Measurements from ENCODE around the gene RGS9BP. TPM values are rescaled to one million over a fixed set of nuclear protein-coding genes. Genes with fewer than 3 reads are reported as not detected.

RGS9BP gene
- total RNA-seq, 1 donor from 2014 or later: 0.18 TPM

GRCh38 chr19:32674931-32675719 lies 523 bp upstream of the RGS9BP start, which contains the start of gene ANKRD27:
Gene ANKRD27, minus strand, starts transcription at chr19:32675180. Its CDS starts 16,165 bp downstream, at chr19:32659015.
- peak within 1 kb of the TSS; percentile 93 for H3K4me2 ChIP-seq (ENCODE audit: low read length)
- no peak for FAIRE-seq
- H4K20me1 ChIP-seq (ENCODE audit: insufficient read depth, low read length): peaks cover 40% of the 10 kb centered on the region

GRCh38 chr19:32676186-32676894 lies 692 bp downstream of the RGS9BP start:
- peaks cover 24% of the 10 kb centered on the region for H3K27me3 ChIP-seq (ENCODE audit: insufficient read depth, low read length)
- Mint-ChIP-seq H3K27me3 (ENCODE audit: low read depth, unreplicated experiment) (peaks cover 16% of the 10 kb centered on the region), H3K4me3 (ENCODE audit: unreplicated experiment) (no peak overlapping the region), H3K4me1 (ENCODE audit: low read depth, unreplicated experiment) (peaks cover 19% of the 10 kb centered on the region), H3K36me3 (ENCODE audit: low read depth, unreplicated experiment) (peaks cover 5% of the 10 kb centered on the region), H3K9me3 (ENCODE audit: unreplicated experiment) (no peaks in the 10 kb centered on the region), H3K27ac (ENCODE audit: unreplicated experiment) (no peak overlapping the region)
- H3K9me3 ChIP-seq (ENCODE audit: insufficient read depth, low read depth, low read length): no peaks in the 10 kb centered on the region
- no peak overlapping the region for H3K27ac ChIP-seq (ENCODE audit: low read depth, low read length)
- no peak overlapping the region for H3K9ac ChIP-seq (ENCODE audit: low read length)
- H4K20me1 ChIP-seq (ENCODE audit: insufficient read depth, low read length): peaks cover 30% of the 10 kb centered on the region
- H3K4me1 ChIP-seq (ENCODE audit: insufficient read depth, low read length): peaks cover 14% of the 10 kb centered on the region
- no peak for FAIRE-seq
- DNase-seq (ENCODE audit: low read depth): no peak
- peak overlapping the region; percentile 93 for H3K4me2 ChIP-seq (ENCODE audit: low read length)
- H3K36me3 ChIP-seq (ENCODE audit: insufficient read depth, low read length): no peaks in the 10 kb centered on the region
- no peak overlapping the region for H3K4me3 ChIP-seq (ENCODE audit: insufficient read depth, low read depth, low read length)
- TF ChIP-seq EZH2 (IDR thresholded peaks at IDR 0.05; ENCODE audit: insufficient read depth, low read length) (peak; percentile 99), CTCF (IDR thresholded peaks at IDR 0.05; ENCODE audit: insufficient read depth, low read depth, low read length) (no peak)
- peak overlapping the region; percentile 88 for H2AFZ ChIP-seq (ENCODE audit: low read depth, low read length)
- H3K79me2 ChIP-seq (ENCODE audit: insufficient read depth, low read length): peaks cover 33% of the 10 kb centered on the region

More at GRCh38 chr19:32674931-32675719, 523 bp upstream of the RGS9BP start, which contains the start of gene ANKRD27:
- peaks cover 20% of the 10 kb centered on the region for H3K4me1 Mint-ChIP-seq (ENCODE audit: low read depth, unreplicated experiment)
- no peaks in the 10 kb centered on the region for H3K9me3 Mint-ChIP-seq (ENCODE audit: unreplicated experiment)
- peak; percentile 85 for DNase-seq (ENCODE audit: low read depth)
- peaks cover 7% of the 10 kb centered on the region for H3K36me3 Mint-ChIP-seq (ENCODE audit: low read depth, unreplicated experiment)
- Histone ChIP-seq H3K9ac (ENCODE audit: low read length) (peak within 1 kb of the TSS; percentile 81), H3K9me3 (ENCODE audit: insufficient read depth, low read depth, low read length) (no peaks in the 10 kb centered on the region), H3K36me3 (ENCODE audit: insufficient read depth, low read length) (no peaks in the 10 kb centered on the region), H3K4me3 (ENCODE audit: insufficient read depth, low read depth, low read length) (peak within 1 kb of the TSS; percentile 79), H3K4me1 (ENCODE audit: insufficient read depth, low read length) (peaks cover 14% of the 10 kb centered on the region), H3K27me3 (ENCODE audit: insufficient read depth, low read length) (peaks cover 24% of the 10 kb centered on the region), H3K27ac (ENCODE audit: low read depth, low read length) (no peak within 1 kb of the TSS), H3K79me2 (ENCODE audit: insufficient read depth, low read length) (peaks cover 45% of the 10 kb centered on the region), H2AFZ (ENCODE audit: low read depth, low read length) (peak within 1 kb of the TSS; percentile 94)
- TF ChIP-seq CTCF (IDR thresholded peaks at IDR 0.05; ENCODE audit: insufficient read depth, low read depth, low read length): no peak
- no peak for TF ChIP-seq EZH2 (IDR thresholded peaks at IDR 0.05; ENCODE audit: insufficient read depth, low read length)
- H3K27ac Mint-ChIP-seq (ENCODE audit: unreplicated experiment): peak within 1 kb of the TSS; percentile 85
- peaks cover 12% of the 10 kb centered on the region for H3K27me3 Mint-ChIP-seq (ENCODE audit: low read depth, unreplicated experiment)
- H3K4me3 Mint-ChIP-seq (ENCODE audit: unreplicated experiment): peak within 1 kb of the TSS; percentile 95

Measured in astrocyte (in vitro differentiated cells and primary cell).